IMR-90 (cell line): ENCODE results near the gene NKAP. TPM values are rescaled to one million over a fixed set of nuclear protein-coding genes. Genes with fewer than 3 reads are reported as not detected.

Source experiments
- ATAC-seq: fragments of 200-7000 bp; cut with Tn5 transposase; 2 replicates; pipeline ENCODE4 v1.9.1; 2020; ENCODE audit warnings: low read depth, mild to moderate bottlenecking, moderate library complexity
- BruUV-seq: library from RNA; stranded (reverse); fragments of 400-500 nt; replicated peaks from 2 replicates; lab custom pipeline; 2021; lab: Mats Ljungman, UMichigan
- CTCF ChIA-PET: fragments of 300-600 bp; formaldehyde crosslinking; extraction: SDS; loops from one replicate; lab custom pipeline; 2021; ENCODE audit warnings: antibody characterized with exemption; lab: Yijun Ruan, JAX
- POLR2A ChIA-PET: fragments of 300-600 bp; sonication (Branson Sonifier 250); formaldehyde crosslinking; loops from one replicate; lab custom pipeline; 2022; ENCODE audit warnings: antibody characterized with exemption; ENCODE audit not compliant: unreplicated experiment; lab: Charles Lee
- DNase-seq: peaks from one replicate; pipeline ENCODE4 v3.0.0; 2013
- H2AFZ ChIP-seq: replicated peaks from 2 replicates; pipeline ENCODE3; 2013; ENCODE audit warnings: low read length, mild to moderate bottlenecking; ENCODE audit not compliant: poor library complexity
- H2AK5ac ChIP-seq: 2 replicates; pipeline ENCODE4 v1.6.1; 2013; ENCODE audit warnings: low read depth, low read length, inconsistent platforms
- H2AK9ac ChIP-seq: replicated peaks from 2 replicates; pipeline ENCODE3; 2013; ENCODE audit warnings: mild to moderate bottlenecking, low read depth, low read length, moderate library complexity; ENCODE audit not compliant: poor library complexity
- H2BK120ac ChIP-seq: 2 replicates; pipeline ENCODE4 v1.6.1; 2013; ENCODE audit warnings: low read depth, low read length, inconsistent platforms
- H2BK15ac ChIP-seq: 3 replicates; pipeline ENCODE4 v1.6.1; 2013; ENCODE audit warnings: low read depth, low read length, inconsistent platforms
- H2BK20ac ChIP-seq: 2 replicates; pipeline ENCODE4 v1.6.1; 2013; ENCODE audit warnings: low read depth, mild to moderate bottlenecking, inconsistent platforms, low read length, moderate library complexity
- H2BK5ac ChIP-seq: 2 replicates; pipeline ENCODE4 v1.6.1; 2013; ENCODE audit warnings: mild to moderate bottlenecking, low read depth, low read length, inconsistent platforms; ENCODE audit not compliant: poor library complexity, severe bottlenecking
- H3K14ac ChIP-seq: replicated peaks from 2 replicates; pipeline ENCODE4 v1.6.1; 2013; ENCODE audit warnings: low read depth, low read length, inconsistent platforms
- H3K18ac ChIP-seq: 2 replicates; pipeline ENCODE4 v1.6.1; 2013; ENCODE audit warnings: low read depth, low read length, control low read depth
- H3K23ac ChIP-seq: 2 replicates; pipeline ENCODE4 v1.6.1; 2013; ENCODE audit warnings: low read depth, low read length, inconsistent platforms
- H3K27ac ChIP-seq: 2 replicates; pipeline ENCODE4 v1.5.1; 2013; ENCODE audit warnings: mild to moderate bottlenecking, control low read depth, low read length; ENCODE audit not compliant: insufficient read depth
- H3K27me3 ChIP-seq: 2 replicates; pipeline ENCODE4 v1.6.1; 2013; ENCODE audit warnings: low read length; ENCODE audit not compliant: control insufficient read depth, insufficient read depth
- H3K36me3 ChIP-seq: 2 replicates; pipeline ENCODE4 v1.6.1; 2013; ENCODE audit warnings: low read length, mixed read lengths; ENCODE audit not compliant: control insufficient read depth, insufficient read depth
- H3K4ac ChIP-seq: 2 replicates; pipeline ENCODE4 v1.6.1; 2013; ENCODE audit warnings: low read depth, low read length, inconsistent platforms
- H3K4me1 ChIP-seq: 2 replicates; pipeline ENCODE4 v1.6.1; 2013; ENCODE audit warnings: low read length, mixed read lengths; ENCODE audit not compliant: control insufficient read depth, insufficient read depth
- H3K4me2 ChIP-seq: 2 replicates; pipeline ENCODE4 v1.6.1; 2013; ENCODE audit warnings: low read depth, mild to moderate bottlenecking, control low read depth, low read length, moderate library complexity
- H3K4me3 ChIP-seq: 2 replicates; pipeline ENCODE4 v1.5.1; 2013; ENCODE audit warnings: low read depth, mild to moderate bottlenecking, control low read depth, low read length, moderate library complexity; ENCODE audit not compliant: insufficient read depth
- H3K56ac ChIP-seq: 2 replicates; pipeline ENCODE4 v1.6.1; 2013; ENCODE audit warnings: low read length, inconsistent platforms; ENCODE audit not compliant: insufficient read depth; ENCODE audit errors: extremely low read depth
- H3K79me1 ChIP-seq, 2 experiments: 2 replicates each; pipeline ENCODE4 v1.6.1; 2013; ENCODE audit warnings: low read length in 2 of 2, inconsistent platforms in 1 of 2, low read depth in 1 of 2
- H3K9ac ChIP-seq: 2 replicates; pipeline ENCODE4 v1.6.1; 2013; ENCODE audit warnings: low read depth, low read length, control low read depth
- H3K9me1 ChIP-seq: 2 replicates; pipeline ENCODE4 v1.6.1; 2013; ENCODE audit warnings: low read length, inconsistent platforms; ENCODE audit not compliant: insufficient read depth
- H3K9me3 ChIP-seq: 2 replicates; pipeline ENCODE4 v1.6.1; 2013; ENCODE audit warnings: low read length; ENCODE audit not compliant: control insufficient read depth, insufficient read depth
- H4K20me1 ChIP-seq: 2 replicates; pipeline ENCODE4 v1.6.1; 2013; ENCODE audit warnings: low read length, inconsistent platforms; ENCODE audit not compliant: insufficient read depth
- H4K5ac ChIP-seq: 2 replicates; pipeline ENCODE4 v1.6.1; 2013; ENCODE audit warnings: mild to moderate bottlenecking, low read depth, low read length, control low read depth
- H4K8ac ChIP-seq, 2 experiments: 2 replicates each; pipeline ENCODE4 v1.6.1; 2013; ENCODE audit warnings: low read depth in 2 of 2, low read length in 2 of 2, control low read depth in 1 of 2, inconsistent platforms in 1 of 2
- H4K91ac ChIP-seq: 2 replicates; pipeline ENCODE4 v1.6.1; 2013; ENCODE audit warnings: low read depth, low read length, inconsistent platforms; ENCODE audit not compliant: insufficient read depth
- BHLHE40 ChIP-seq: fragments of 150-350 bp; IDR thresholded peaks from 2 replicates; pipeline ENCODE4 v1.6.1; 2016; ENCODE audit warnings: mild to moderate bottlenecking, low read depth, low read length
- CEBPB ChIP-seq: IDR thresholded peaks from 2 replicates; pipeline ENCODE4 v1.6.1; 2012; ENCODE audit warnings: low read depth, low read length, improper control_type of control experiment
- CHD1 ChIP-seq: IDR thresholded peaks from 2 replicates; pipeline ENCODE4 v1.6.1; 2012; ENCODE audit warnings: low read depth, low read length, improper control_type of control experiment
- FOS ChIP-seq: fragments of 150-350 bp; IDR thresholded peaks from 2 replicates; pipeline ENCODE4 v1.6.1; 2016; ENCODE audit warnings: low read depth, low read length
- MAFK ChIP-seq: IDR thresholded peaks from 2 replicates; pipeline ENCODE4 v1.6.1; 2012; ENCODE audit warnings: low read depth, low read length, improper control_type of control experiment
- NFE2L2 ChIP-seq: fragments of 150-350 bp; IDR thresholded peaks from 2 replicates; pipeline ENCODE4 v1.6.1; 2016; ENCODE audit warnings: low read depth, mild to moderate bottlenecking, low read length
- POLR2A ChIP-seq: IDR thresholded peaks from 2 replicates; pipeline ENCODE4 v1.6.1; 2012; ENCODE audit warnings: mild to moderate bottlenecking, low read depth, low read length
- RCOR1 ChIP-seq: IDR thresholded peaks from 2 replicates; pipeline ENCODE4 v1.6.1; 2012; ENCODE audit warnings: mild to moderate bottlenecking, low read length, improper control_type of control experiment; ENCODE audit not compliant: insufficient replicate concordance
- RFX5 ChIP-seq: IDR thresholded peaks from 2 replicates; pipeline ENCODE4 v1.8.0; 2012; ENCODE audit warnings: low read depth, mild to moderate bottlenecking, low read length, moderate library complexity
- WGBS, 2 experiments: methylation state at CpG; one replicate each; pipeline versions ENCODE4 v1.1.5 to v1.1.7; 2013; ENCODE audit warnings: missing lambda C conversion rate in 2 of 2; ENCODE audit not compliant: insufficient read length in 1 of 2; ENCODE audit errors: extremely low coverage in 2 of 2; 5-methylcytosine and 5-hydroxymethylcytosine counted together
- dilution Hi-C: fragments of 300-500 bp; cut with HindIII; formaldehyde crosslinking; loops from one replicate; pipeline ENCODE4 v1.14.3; 2018; ENCODE audit warnings: low sequenced_read_pairs; ENCODE audit not compliant: unreplicated experiment
- in situ Hi-C: fragments of 300-500 bp; cut with MboI; formaldehyde crosslinking; loops from 3 replicates; pipeline ENCODE4 v1.14.3; 2019; ENCODE audit warnings: low sequenced_read_pairs, inconsistent platforms, mixed read lengths
- intact Hi-C: fragments of 100-400 bp; cut with micrococcal nuclease; formaldehyde crosslinking; loops from 2 replicates; pipeline ENCODE4 v1.10.0; 2022
- polyA plus RNA-seq, 3 experiments: library from polyadenylated mRNA; depleted of rRNA; stranded (reverse); fragments of >200 nt; gene quantifications; 2 replicates each; pipeline ENCODE4 v1.2.3, GENCODE V29; 2012; ENCODE audit warnings: low replicate concordance in 1 of 3
- total RNA-seq: library from RNA; depleted of rRNA; stranded (reverse); fragments of >200 nt; gene quantifications from 2 replicates; pipeline ENCODE4 v1.2.3, GENCODE V29; 2012

NKAP gene
- total and polyA plus RNA-seq, 2 of the 4 experiments (the other 2 are of a cell fraction) = 1.3 to 2.7 TPM

GRCh38 chrX:119986203-119986602 lies 42.7 kb upstream of the NKAP start:
- POLR2A ChIA-PET = no interaction called here
- dilution Hi-C loops = no loop called here

More at GRCh38 chrX:119986203-119986602, 42.7 kb upstream of the NKAP start:
- Histone ChIP-seq H3K4me1 (no peaks in the 10 kb centered on the region), H3K27me3 (peaks cover 16% of the 10 kb centered on the region), H3K18ac (no peak overlapping the region), H2BK15ac (no peak overlapping the region), H2BK20ac (no peak overlapping the region), H2BK120ac (no peak overlapping the region), H3K79me1 (no peaks in the 10 kb centered on the region), H3K9me1 (no peaks in the 10 kb centered on the region), H3K56ac (no peak overlapping the region), H4K8ac (no peak overlapping the region), H2AK5ac (no peak overlapping the region), H2AK9ac (no peak overlapping the region), H2BK5ac (no peak overlapping the region), H3K4me2 (no peak overlapping the region), H3K23ac (no peak overlapping the region), H3K4me3 (no peak overlapping the region), H3K9ac (no peak overlapping the region), H3K4ac (no peak overlapping the region), H3K27ac (no peak overlapping the region), H4K5ac (no peak overlapping the region), H2AFZ (no peak overlapping the region), H3K36me3 (no peaks in the 10 kb centered on the region), H4K20me1 (no peaks in the 10 kb centered on the region), H3K14ac (no peak overlapping the region), H3K9me3 (no peaks in the 10 kb centered on the region), H4K91ac (no peak overlapping the region)
- TF ChIP-seq CEBPB (no peak), FOS (no peak), POLR2A (no peak), BHLHE40 (no peak), MAFK (no peak), RCOR1 (no peak), NFE2L2 (no peak), RFX5 (no peak), CHD1 (no peak)
- no TSS peak for BruUV-seq
- in situ Hi-C loops (no loop called here), intact Hi-C loops (no loop called here)
- CTCF ChIA-PET = interaction anchor here (0.6 kb wide), 1 partner anchor 87 kb away, joined by 3 read pairs; no protein-coding TSS in a partner anchor
- DNase-seq (no peak), ATAC-seq (no peak)
- WGBS, 2 experiments = no CpG with 5 or more reads among the region's 3 CpGs
